Subcutaneous abdominal adipose tissue (tissue), 5 donors: ENCODE measurements around the gene OPCML.

Experiments
- H3K27ac ChIP-seq: one replicate; pipeline ENCODE4 v1.7.0; 2013; ENCODE audit warnings: low read depth, mild to moderate bottlenecking, inconsistent platforms, low read length, moderate library complexity
- H3K27me3 ChIP-seq, 5 donors: one replicate each; pipeline ENCODE4 v1.7.0; 2013; ENCODE audit warnings: low read length in 5 of 5, inconsistent platforms in 1 of 5; ENCODE audit not compliant: control insufficient read depth in 5 of 5, insufficient read depth in 4 of 5
- H3K36me3 ChIP-seq, 5 donors: one replicate each; pipeline ENCODE4 v1.7.0; 2013; ENCODE audit warnings: low read length in 5 of 5; ENCODE audit not compliant: control insufficient read depth in 5 of 5, insufficient read depth in 5 of 5
- H3K4me1 ChIP-seq, 5 donors: one replicate each; pipeline ENCODE4 v1.7.0; 2013; ENCODE audit warnings: low read length in 5 of 5, mild to moderate bottlenecking in 3 of 5, moderate library complexity in 1 of 5; ENCODE audit not compliant: control insufficient read depth in 5 of 5, insufficient read depth in 5 of 5
- H3K4me3 ChIP-seq, 5 donors: one replicate each; pipeline ENCODE4 v1.7.0; 2013; ENCODE audit warnings: low read length in 5 of 5, low read depth in 1 of 5
- H3K9ac ChIP-seq, 5 donors: one replicate each; pipeline ENCODE4 v1.7.0; 2013; ENCODE audit warnings: low read length in 5 of 5, mild to moderate bottlenecking in 4 of 5, moderate library complexity in 3 of 5
- H3K9me3 ChIP-seq, 5 donors: one replicate each; pipeline ENCODE4 v1.7.0; 2013; ENCODE audit warnings: low read length in 5 of 5; ENCODE audit not compliant: control insufficient read depth in 5 of 5
- donor health status: healthy.
- donor health status: healthy.
- donor health status: healthy.
- donor health status: healthy.
- donor health status: healthy.

Gene OPCML

GRCh38 chr11:133355095-133355494 is 177.2 kb downstream of the OPCML start:
- no peaks in the 10 kb centered on the region for H3K4me1 ChIP-seq
- peaks cover 0 to 2% (median 0%) of the 10 kb centered on the region in 5 donors for H3K9me3 ChIP-seq
- H3K9ac ChIP-seq, result no peak overlapping the region
- no peak overlapping the region for H3K27ac ChIP-seq
- H3K4me3 ChIP-seq, result no peak overlapping the region
- no peaks in the 10 kb centered on the region for H3K36me3 ChIP-seq
- H3K27me3 ChIP-seq, result peaks cover 0 to 4% (median 0%) of the 10 kb centered on the region in 5 donors

GRCh38 chr11:133354069-133354468 is 178.2 kb downstream of the OPCML start:
- no peaks in the 10 kb centered on the region for H3K4me1 ChIP-seq
- H3K27me3 ChIP-seq, result peaks cover 0 to 4% (median 0%) of the 10 kb centered on the region in 5 donors
- H3K9ac ChIP-seq, result no peak overlapping the region
- no peak overlapping the region for H3K27ac ChIP-seq
- H3K9me3 ChIP-seq, result peaks cover 0 to 2% (median 0%) of the 10 kb centered on the region in 5 donors
- H3K36me3 ChIP-seq, result no peaks in the 10 kb centered on the region
- no peak overlapping the region for H3K4me3 ChIP-seq

DNA sequence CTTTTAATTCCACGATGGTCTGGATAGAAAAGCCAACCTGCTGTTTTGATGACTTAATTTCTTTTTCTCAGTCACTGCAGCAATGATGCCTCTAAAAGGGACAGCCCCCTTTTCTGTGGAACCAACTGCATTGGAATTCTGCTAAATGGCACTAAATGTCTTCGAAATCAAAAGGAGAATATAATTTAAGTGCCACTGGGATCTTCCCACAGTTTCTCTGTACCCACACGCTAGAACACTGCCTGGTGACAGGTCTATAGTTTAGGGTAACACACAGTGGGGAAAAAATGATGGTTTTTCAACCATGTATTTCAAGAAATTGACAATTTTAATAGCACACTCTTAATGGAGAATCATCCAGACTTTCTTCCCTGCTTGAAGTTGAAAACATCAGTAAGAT is 182.3 kb downstream of the OPCML start:
- no peak overlapping the region for H3K4me3 ChIP-seq
- no peaks in the 10 kb centered on the region for H3K4me1 ChIP-seq
- H3K9me3 ChIP-seq, result peaks cover 0 to 2% (median 0%) of the 10 kb centered on the region in 5 donors
- H3K27ac ChIP-seq, result no peak overlapping the region
- no peaks in the 10 kb centered on the region for H3K36me3 ChIP-seq
- no peak overlapping the region for H3K9ac ChIP-seq
- H3K27me3 ChIP-seq, result no peaks in the 10 kb centered on the region

DNA sequence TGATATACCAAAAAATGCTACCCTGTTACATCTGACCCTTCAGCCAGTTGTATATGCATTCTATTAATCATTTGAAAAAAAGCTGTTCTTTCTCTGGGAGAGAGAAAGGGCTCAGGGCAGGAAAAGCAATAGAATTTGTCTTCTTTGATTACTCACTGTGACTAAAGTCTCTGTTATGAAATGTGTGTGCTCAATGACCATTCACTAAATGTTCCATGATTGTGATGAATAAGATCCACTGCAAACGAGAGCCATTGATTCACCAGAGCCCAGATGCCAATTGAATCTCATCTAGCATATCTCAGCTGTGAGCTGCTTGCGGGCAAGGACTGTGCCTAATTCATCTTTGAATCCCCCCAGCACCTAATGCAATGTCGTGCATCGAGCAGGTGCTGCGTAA is 184.3 kb downstream of the OPCML start:
- no peak overlapping the region for H3K9ac ChIP-seq
- no peak overlapping the region for H3K4me3 ChIP-seq
- H3K36me3 ChIP-seq, result no peaks in the 10 kb centered on the region
- H3K9me3 ChIP-seq, result no peaks in the 10 kb centered on the region
- H3K4me1 ChIP-seq, result no peaks in the 10 kb centered on the region
- no peaks in the 10 kb centered on the region for H3K27me3 ChIP-seq
- no peak overlapping the region for H3K27ac ChIP-seq

DNA sequence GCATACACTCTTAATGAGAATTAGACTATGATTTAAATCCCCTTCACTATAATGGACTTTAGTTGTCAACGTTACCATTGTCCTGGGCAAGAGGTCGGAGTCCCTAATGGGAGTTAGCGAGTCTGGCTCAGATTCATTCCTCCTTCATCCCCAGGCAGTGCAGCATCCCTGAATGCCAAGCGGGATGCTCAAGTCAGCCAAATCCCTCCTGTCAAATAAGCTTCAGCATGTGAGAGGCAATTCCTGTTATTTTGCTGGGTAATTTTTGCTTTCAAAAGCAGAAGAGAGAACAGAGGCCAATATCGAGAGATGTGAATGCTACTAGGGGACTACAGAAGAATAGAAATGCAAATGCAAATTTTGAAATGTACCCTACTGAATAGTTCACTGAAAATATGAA is 186.2 kb downstream of the OPCML start:
- H3K4me3 ChIP-seq, result no peak overlapping the region
- H3K27ac ChIP-seq, result no peak overlapping the region
- H3K9me3 ChIP-seq, result no peaks in the 10 kb centered on the region
- H3K27me3 ChIP-seq, result no peaks in the 10 kb centered on the region
- no peak overlapping the region for H3K9ac ChIP-seq
- no peaks in the 10 kb centered on the region for H3K4me1 ChIP-seq
- no peaks in the 10 kb centered on the region for H3K36me3 ChIP-seq

GRCh38 chr11:133343951-133344350 is 188.3 kb downstream of the OPCML start:
- no peak overlapping the region for H3K27ac ChIP-seq
- H3K27me3 ChIP-seq, result no peaks in the 10 kb centered on the region
- H3K9me3 ChIP-seq, result no peaks in the 10 kb centered on the region
- H3K9ac ChIP-seq, result no peak overlapping the region
- no peaks in the 10 kb centered on the region for H3K4me1 ChIP-seq
- H3K36me3 ChIP-seq, result no peaks in the 10 kb centered on the region
- H3K4me3 ChIP-seq, result no peak overlapping the region

GRCh38 chr11:133339495-133340140 is 192.7 kb downstream of the OPCML start:
- Histone ChIP-seq H3K4me1 (no peaks in the 10 kb centered on the region), H3K36me3 (no peaks in the 10 kb centered on the region), H3K9me3 (peaks cover 0 to 7% (median 3%) of the 10 kb centered on the region in 5 donors), H3K27me3 (no peaks in the 10 kb centered on the region), H3K9ac (no peak overlapping the region), H3K4me3 (no peak overlapping the region), H3K27ac (no peak overlapping the region)

DNA sequence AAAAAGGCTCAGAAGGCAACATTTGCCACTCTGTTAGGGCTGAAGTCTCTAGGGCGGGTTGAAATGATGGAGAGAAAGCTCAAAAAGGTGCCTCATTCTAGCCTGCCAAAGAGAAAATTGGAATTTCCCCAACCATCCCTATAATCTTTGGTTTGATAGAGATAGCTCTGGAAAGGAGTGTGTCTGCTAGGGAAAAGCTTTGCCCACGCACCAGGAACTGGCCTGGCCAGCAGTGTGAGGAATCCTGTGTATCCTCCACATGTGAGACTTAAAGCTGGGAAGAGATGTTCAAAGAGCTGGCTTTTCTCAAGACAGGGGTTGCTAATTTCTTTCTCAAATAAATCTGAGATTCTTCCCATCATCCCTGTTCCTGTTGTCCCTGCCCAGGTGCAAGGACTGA is 193.7 kb downstream of the OPCML start:
- H3K4me1 ChIP-seq, result no peaks in the 10 kb centered on the region
- H3K9ac ChIP-seq, result no peak overlapping the region
- H3K9me3 ChIP-seq, result peaks cover 0 to 10% (median 3%) of the 10 kb centered on the region in 5 donors
- H3K36me3 ChIP-seq, result no peaks in the 10 kb centered on the region
- H3K27ac ChIP-seq, result no peak overlapping the region
- no peak overlapping the region for H3K4me3 ChIP-seq
- no peaks in the 10 kb centered on the region for H3K27me3 ChIP-seq

- H3K9ac ChIP-seq, result no peak overlapping the region
- no peaks in the 10 kb centered on the region for H3K4me1 ChIP-seq
- no peak overlapping the region for H3K27ac ChIP-seq
- H3K4me3 ChIP-seq, result no peak overlapping the region
- H3K27me3 ChIP-seq, result no peaks in the 10 kb centered on the region
- H3K36me3 ChIP-seq, result no peaks in the 10 kb centered on the region
- H3K9me3 ChIP-seq, result peaks cover 0 to 10% (median 3%) of the 10 kb centered on the region in 5 donors
Measured at GRCh38 chr11:133337951-133338418, 194.3 kb downstream of the OPCML start.

DNA sequence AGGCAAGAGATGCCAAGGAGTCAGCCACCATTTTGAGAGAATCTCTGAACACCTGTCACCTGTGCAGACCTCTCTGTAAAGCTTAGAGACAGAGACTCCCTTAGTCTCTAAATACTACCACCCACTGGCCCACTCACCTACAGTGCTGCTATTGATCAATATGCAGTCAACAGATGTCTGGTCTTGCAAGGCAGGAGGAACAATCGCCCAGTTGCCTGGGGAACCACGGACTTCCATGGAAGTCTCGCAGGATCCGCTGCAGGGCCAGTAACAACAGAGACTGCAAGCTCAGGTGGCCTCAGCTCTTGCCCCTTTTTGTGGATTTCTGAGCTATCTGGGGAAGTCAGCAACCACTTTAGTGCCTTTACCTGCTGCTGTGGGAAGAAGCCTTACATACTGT is 195.1 kb downstream of the OPCML start:
- H3K27me3 ChIP-seq, result no peaks in the 10 kb centered on the region
- H3K4me1 ChIP-seq, result no peaks in the 10 kb centered on the region
- H3K9ac ChIP-seq, result no peak overlapping the region
- H3K27ac ChIP-seq, result no peak overlapping the region
- peaks cover 0 to 10% (median 4%) of the 10 kb centered on the region in 5 donors for H3K9me3 ChIP-seq
- no peaks in the 10 kb centered on the region for H3K36me3 ChIP-seq
- no peak overlapping the region for H3K4me3 ChIP-seq
